Measurements from ENCODE around the gene SRGAP3. TPM values are rescaled to one million over a fixed set of nuclear protein-coding genes. Genes with fewer than 3 reads are reported as not detected.
"Not testable (repeated sequence)": the region's sequence is repeated elsewhere in the genome, so short reads cannot be mapped to it uniquely, and the experiment has no call there.

Gene SRGAP3
- total RNA-seq, 1 donor, result 2.5 TPM

DNA sequence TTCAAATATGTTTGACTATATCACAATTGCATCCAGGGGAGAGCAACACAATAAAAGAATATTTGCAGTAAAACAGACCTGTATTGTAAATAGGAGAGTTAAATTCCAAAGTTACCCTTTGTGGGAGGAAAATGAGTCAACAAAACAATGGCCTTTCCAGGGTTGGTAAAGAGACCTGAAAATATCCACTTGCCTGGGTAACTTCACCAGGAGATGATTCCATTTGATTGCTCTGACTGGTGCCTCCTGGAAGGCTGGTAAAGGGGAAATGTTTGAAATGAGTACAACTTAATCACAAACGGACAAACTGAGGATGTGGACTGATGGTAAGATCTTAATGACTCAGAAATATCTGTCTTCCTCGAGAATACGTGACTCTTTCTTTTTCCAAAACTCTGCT is 43.6 kb upstream of the SRGAP3 start:
- Histone ChIP-seq H3K4me2 (ENCODE audit: insufficient read depth, low read length) (no peak overlapping the region), H2AFZ (ENCODE audit: low read length) (no peak overlapping the region), H3K27ac (ENCODE audit: low read depth, low read length) (no peak overlapping the region), H3K9me3 (ENCODE audit: low read depth, low read length) (no peaks in the 10 kb centered on the region), H3K36me3 (ENCODE audit: insufficient read depth, low read length) (no peaks in the 10 kb centered on the region), H3K27me3 (ENCODE audit: insufficient read depth, low read length) (no peaks in the 10 kb centered on the region), H4K20me1 (ENCODE audit: insufficient read depth, low read length) (no peaks in the 10 kb centered on the region), H3K4me3 (ENCODE audit: insufficient read depth, low read length) (no peak overlapping the region), H3K79me2 (ENCODE audit: insufficient read depth, low read length) (no peaks in the 10 kb centered on the region), H3K4me1 (ENCODE audit: insufficient read depth, low read length) (peaks cover 2% of the 10 kb centered on the region)
- no peak for DNase-seq (ENCODE audit: insufficient read length, low spot score, missing footprints)
- TF ChIP-seq, protein P1, sequence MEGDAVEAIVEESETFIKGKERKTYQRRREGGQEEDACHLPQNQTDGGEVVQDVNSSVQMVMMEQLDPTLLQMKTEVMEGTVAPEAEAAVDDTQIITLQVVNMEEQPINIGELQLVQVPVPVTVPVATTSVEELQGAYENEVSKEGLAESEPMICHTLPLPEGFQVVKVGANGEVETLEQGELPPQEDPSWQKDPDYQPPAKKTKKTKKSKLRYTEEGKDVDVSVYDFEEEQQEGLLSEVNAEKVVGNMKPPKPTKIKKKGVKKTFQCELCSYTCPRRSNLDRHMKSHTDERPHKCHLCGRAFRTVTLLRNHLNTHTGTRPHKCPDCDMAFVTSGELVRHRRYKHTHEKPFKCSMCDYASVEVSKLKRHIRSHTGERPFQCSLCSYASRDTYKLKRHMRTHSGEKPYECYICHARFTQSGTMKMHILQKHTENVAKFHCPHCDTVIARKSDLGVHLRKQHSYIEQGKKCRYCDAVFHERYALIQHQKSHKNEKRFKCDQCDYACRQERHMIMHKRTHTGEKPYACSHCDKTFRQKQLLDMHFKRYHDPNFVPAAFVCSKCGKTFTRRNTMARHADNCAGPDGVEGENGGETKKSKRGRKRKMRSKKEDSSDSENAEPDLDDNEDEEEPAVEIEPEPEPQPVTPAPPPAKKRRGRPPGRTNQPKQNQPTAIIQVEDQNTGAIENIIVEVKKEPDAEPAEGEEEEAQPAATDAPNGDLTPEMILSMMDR (IDR thresholded peaks at IDR 0.05; ENCODE audit: extremely low read depth, low read depth, low read length), result no peak

DNA sequence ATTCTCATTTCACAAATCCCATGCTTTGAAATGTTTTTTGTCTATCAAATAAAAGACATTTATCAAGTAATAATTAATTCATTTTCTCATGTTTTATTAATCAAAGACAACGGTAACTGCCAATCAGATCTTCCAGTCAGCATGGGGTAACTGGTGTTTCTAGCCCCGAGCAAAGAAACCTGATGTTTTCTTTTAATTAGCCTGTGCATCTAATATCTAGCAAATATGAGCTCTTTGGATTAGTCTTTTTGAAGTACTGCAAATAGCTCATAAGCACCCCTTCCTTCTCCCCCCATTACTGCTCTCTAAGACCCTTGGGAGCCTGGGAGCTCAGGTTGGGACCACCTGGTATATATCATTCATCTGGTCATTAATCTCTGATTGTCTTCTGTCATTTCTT is 43.1 kb upstream of the SRGAP3 start:
- no peaks in the 10 kb centered on the region for H3K27me3 ChIP-seq (ENCODE audit: insufficient read depth, low read length)
- H3K79me2 ChIP-seq (ENCODE audit: insufficient read depth, low read length), result no peaks in the 10 kb centered on the region
- no peak overlapping the region for H3K4me3 ChIP-seq (ENCODE audit: insufficient read depth, low read length)
- TF ChIP-seq, protein P1 (IDR thresholded peaks at IDR 0.05; ENCODE audit: extremely low read depth, low read depth, low read length), result no peak
- H3K36me3 ChIP-seq (ENCODE audit: insufficient read depth, low read length), result no peaks in the 10 kb centered on the region
- no peak overlapping the region for H2AFZ ChIP-seq (ENCODE audit: low read length)
- no peak overlapping the region for H3K4me2 ChIP-seq (ENCODE audit: insufficient read depth, low read length)
- H3K27ac ChIP-seq (ENCODE audit: low read depth, low read length), result no peak overlapping the region
- no peak for DNase-seq (ENCODE audit: insufficient read length, low spot score, missing footprints)
- no peaks in the 10 kb centered on the region for H3K4me1 ChIP-seq (ENCODE audit: insufficient read depth, low read length)
- H3K9me3 ChIP-seq (ENCODE audit: low read depth, low read length), result no peaks in the 10 kb centered on the region
- H4K20me1 ChIP-seq (ENCODE audit: insufficient read depth, low read length), result no peaks in the 10 kb centered on the region

DNA sequence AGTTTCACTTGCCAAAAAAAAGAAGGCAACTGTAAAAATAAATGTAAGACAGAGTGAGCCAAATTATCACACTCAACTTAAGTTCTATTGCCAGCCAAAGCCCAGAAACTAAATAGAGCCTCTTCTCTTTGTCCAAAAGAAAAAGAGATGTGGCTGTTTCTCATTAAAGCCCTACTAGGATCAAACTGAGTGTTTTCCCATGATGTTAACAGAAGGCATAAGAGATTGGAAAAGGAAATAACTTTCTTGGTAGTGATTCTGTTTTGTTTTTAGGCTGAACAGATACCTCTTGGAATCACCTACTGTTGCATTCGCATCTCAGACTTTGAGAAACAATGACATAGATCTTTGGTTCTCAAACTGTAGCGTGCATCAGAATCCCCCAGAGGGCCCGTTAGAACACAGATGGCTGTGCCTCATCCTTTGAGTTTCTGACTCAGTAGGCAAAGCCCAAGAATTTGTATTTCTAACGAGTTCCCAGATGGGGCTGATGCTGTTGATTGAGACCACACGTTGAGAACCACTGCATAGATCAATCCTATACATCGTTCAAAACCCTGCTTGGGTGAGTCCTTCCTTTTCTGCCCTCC is 42.5 kb upstream of the SRGAP3 start:
- H3K4me1 ChIP-seq (ENCODE audit: insufficient read depth, low read length), result no peaks in the 10 kb centered on the region
- H3K36me3 ChIP-seq (ENCODE audit: insufficient read depth, low read length), result no peaks in the 10 kb centered on the region
- no peaks in the 10 kb centered on the region for H4K20me1 ChIP-seq (ENCODE audit: insufficient read depth, low read length)
- H3K27ac ChIP-seq (ENCODE audit: low read depth, low read length), result no peak overlapping the region
- TF ChIP-seq, protein P1 (IDR thresholded peaks at IDR 0.05; ENCODE audit: extremely low read depth, low read depth, low read length), result no peak
- no peak overlapping the region for H2AFZ ChIP-seq (ENCODE audit: low read length)
- H3K4me3 ChIP-seq (ENCODE audit: insufficient read depth, low read length), result no peak overlapping the region
- H3K4me2 ChIP-seq (ENCODE audit: insufficient read depth, low read length), result no peak overlapping the region
- no peaks in the 10 kb centered on the region for H3K27me3 ChIP-seq (ENCODE audit: insufficient read depth, low read length)
- no peaks in the 10 kb centered on the region for H3K9me3 ChIP-seq (ENCODE audit: low read depth, low read length)
- no peaks in the 10 kb centered on the region for H3K79me2 ChIP-seq (ENCODE audit: insufficient read depth, low read length)
- DNase-seq (ENCODE audit: insufficient read length, low spot score, missing footprints), result no peak

DNA sequence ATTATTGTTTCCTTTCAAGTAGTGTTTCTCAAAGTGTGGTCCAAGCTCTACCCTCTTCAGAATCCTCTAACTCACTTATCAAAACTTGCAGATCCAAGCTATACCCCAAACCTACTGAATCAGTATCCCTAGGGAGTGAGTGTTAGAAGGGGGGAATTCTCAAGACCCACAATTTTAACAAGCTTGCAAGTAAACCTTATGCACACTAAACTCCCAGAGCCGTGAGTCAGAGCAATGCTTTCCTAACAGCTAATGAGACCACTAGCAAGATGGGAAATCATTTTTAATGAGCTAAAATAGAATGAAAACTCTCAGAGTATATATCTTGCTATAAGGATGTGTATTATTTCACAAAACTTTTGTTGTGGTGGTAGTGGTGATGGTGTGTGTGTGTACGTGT is 41.1 kb upstream of the SRGAP3 start:
- no peaks in the 10 kb centered on the region for H3K36me3 ChIP-seq (ENCODE audit: insufficient read depth, low read length)
- no peak overlapping the region for H2AFZ ChIP-seq (ENCODE audit: low read length)
- DNase-seq (ENCODE audit: insufficient read length, low spot score, missing footprints), result no peak
- no peak overlapping the region for H3K4me3 ChIP-seq (ENCODE audit: insufficient read depth, low read length)
- no peaks in the 10 kb centered on the region for H3K4me1 ChIP-seq (ENCODE audit: insufficient read depth, low read length)
- TF ChIP-seq, protein P1 (IDR thresholded peaks at IDR 0.05; ENCODE audit: extremely low read depth, low read depth, low read length), result no peak
- H3K27ac ChIP-seq (ENCODE audit: low read depth, low read length), result no peak overlapping the region
- H3K27me3 ChIP-seq (ENCODE audit: insufficient read depth, low read length), result no peaks in the 10 kb centered on the region
- no peak overlapping the region for H3K4me2 ChIP-seq (ENCODE audit: insufficient read depth, low read length)
- H4K20me1 ChIP-seq (ENCODE audit: insufficient read depth, low read length), result no peaks in the 10 kb centered on the region
- H3K9me3 ChIP-seq (ENCODE audit: low read depth, low read length), result no peaks in the 10 kb centered on the region
- H3K79me2 ChIP-seq (ENCODE audit: insufficient read depth, low read length), result no peaks in the 10 kb centered on the region

DNA sequence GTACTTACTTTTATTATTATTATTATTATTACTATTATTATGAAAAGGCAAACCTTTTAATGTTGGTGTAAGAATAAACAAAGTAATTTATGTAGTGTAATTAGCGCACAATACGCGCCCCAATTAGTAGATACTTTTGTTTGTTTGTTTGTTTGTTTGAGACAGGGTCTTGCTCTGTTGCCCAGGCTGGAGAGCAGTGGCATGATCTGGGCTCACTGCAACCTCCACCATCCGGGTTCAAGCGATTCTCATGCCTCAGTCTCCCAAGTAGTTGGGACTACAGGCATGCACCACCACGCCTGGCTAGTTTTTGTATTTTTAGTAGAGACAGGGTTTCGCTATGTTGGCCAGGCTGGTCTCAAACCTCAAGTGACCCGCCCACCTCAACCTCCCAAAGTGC is 32.1 kb upstream of the SRGAP3 start:
- not testable (repeated sequence) for H2AFZ ChIP-seq (ENCODE audit: low read length); H4K20me1 ChIP-seq (ENCODE audit: insufficient read depth, low read length); H3K9me3 ChIP-seq (ENCODE audit: low read depth, low read length); H3K4me3 ChIP-seq (ENCODE audit: insufficient read depth, low read length); H3K4me2 ChIP-seq (ENCODE audit: insufficient read depth, low read length); H3K79me2 ChIP-seq (ENCODE audit: insufficient read depth, low read length); H3K36me3 ChIP-seq (ENCODE audit: insufficient read depth, low read length); DNase-seq (ENCODE audit: insufficient read length, low spot score, missing footprints); H3K27ac ChIP-seq (ENCODE audit: low read depth, low read length); H3K27me3 ChIP-seq (ENCODE audit: insufficient read depth, low read length)
- peaks cover 12% of the 10 kb centered on the region for H3K4me1 ChIP-seq (ENCODE audit: insufficient read depth, low read length)
